Right atrium auricular region (tissue), 2 donors: ENCODE data around the gene CXCR6. TPM values are rescaled to one million over a fixed set of nuclear protein-coding genes. Genes with fewer than 3 reads are reported as not detected.

ENCODE experiments used
- DNase-seq: peaks from one replicate; pipeline ENCODE4 v3.0.0-alpha.2; 2019; ENCODE audit warnings: low spot score
- H3K27ac ChIP-seq, 2 donors: fragments of 200-600 bp; sonication (generic); 1 replicate in 1 of 2; 2 replicates in 1 of 2; pipeline ENCODE4 v1.5.1; 2016 to 2019
- H3K27me3 ChIP-seq, 2 donors: fragments of 200-600 bp; sonication (generic); one replicate each; pipeline versions ENCODE4 v1.5.1 to v1.6.0; 2017 to 2019
- H3K36me3 ChIP-seq: fragments of 200-600 bp; sonication (generic); one replicate; pipeline ENCODE4 v1.5.1; 2016
- H3K4me1 ChIP-seq, 2 donors: fragments of 200-600 bp; sonication (generic); one replicate each; pipeline versions ENCODE4 v1.5.1 to v1.6.0; 2017 to 2019
- H3K4me3 ChIP-seq, 2 donors: fragments of 200-600 bp; sonication (generic); 1 replicate in 1 of 2; 2 replicates in 1 of 2; pipeline ENCODE4 v1.5.1; 2017 to 2019; ENCODE audit warnings: mild to moderate bottlenecking in 1 of 2, moderate library complexity in 1 of 2
- H3K9me3 ChIP-seq, 2 donors: fragments of 200-600 bp; sonication (generic); one replicate each; pipeline ENCODE4 v1.5.1; 2019
- total RNA-seq, 2 donors: library from RNA; depleted of rRNA; stranded (reverse); fragments of >200 nt; gene quantifications; one replicate each; pipeline ENCODE4 v1.1.0, GENCODE V29; 2016
- TF ChIP-seq, protein P1 (sequence below), 2 donors: fragments of 200-600 bp; sonication (generic); IDR thresholded peaks; one replicate each; pipeline ENCODE4 v1.5.1; 2019; ENCODE audit warnings: antibody characterized with exemption in 2 of 2

CXCR6 gene
- total RNA-seq, 2 donors from 2014 or later, result 1.2 TPM; not detected in 1

DNA sequence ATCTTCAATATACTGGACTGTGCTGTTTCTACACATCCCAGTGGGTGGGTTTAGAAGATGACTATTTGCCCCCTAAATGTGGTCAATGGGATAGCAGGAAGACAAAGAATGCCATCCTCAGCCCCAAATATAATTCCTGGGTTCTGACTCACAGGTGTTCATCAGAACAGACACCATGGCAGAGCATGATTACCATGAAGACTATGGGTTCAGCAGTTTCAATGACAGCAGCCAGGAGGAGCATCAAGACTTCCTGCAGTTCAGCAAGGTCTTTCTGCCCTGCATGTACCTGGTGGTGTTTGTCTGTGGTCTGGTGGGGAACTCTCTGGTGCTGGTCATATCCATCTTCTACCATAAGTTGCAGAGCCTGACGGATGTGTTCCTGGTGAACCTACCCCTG lies 3.0 kb downstream of the CXCR6 start:
- Histone ChIP-seq H3K27ac (no peak overlapping the region), H3K4me3 (no peak overlapping the region), H3K36me3 (peaks cover 61% of the 10 kb centered on the region), H3K9me3 (no peaks in the 10 kb centered on the region), H3K4me1 (peaks cover 0 to 5% of the 10 kb centered on the region in 2 donors), H3K27me3 (no peaks in the 10 kb centered on the region)
- TF ChIP-seq, protein P1, sequence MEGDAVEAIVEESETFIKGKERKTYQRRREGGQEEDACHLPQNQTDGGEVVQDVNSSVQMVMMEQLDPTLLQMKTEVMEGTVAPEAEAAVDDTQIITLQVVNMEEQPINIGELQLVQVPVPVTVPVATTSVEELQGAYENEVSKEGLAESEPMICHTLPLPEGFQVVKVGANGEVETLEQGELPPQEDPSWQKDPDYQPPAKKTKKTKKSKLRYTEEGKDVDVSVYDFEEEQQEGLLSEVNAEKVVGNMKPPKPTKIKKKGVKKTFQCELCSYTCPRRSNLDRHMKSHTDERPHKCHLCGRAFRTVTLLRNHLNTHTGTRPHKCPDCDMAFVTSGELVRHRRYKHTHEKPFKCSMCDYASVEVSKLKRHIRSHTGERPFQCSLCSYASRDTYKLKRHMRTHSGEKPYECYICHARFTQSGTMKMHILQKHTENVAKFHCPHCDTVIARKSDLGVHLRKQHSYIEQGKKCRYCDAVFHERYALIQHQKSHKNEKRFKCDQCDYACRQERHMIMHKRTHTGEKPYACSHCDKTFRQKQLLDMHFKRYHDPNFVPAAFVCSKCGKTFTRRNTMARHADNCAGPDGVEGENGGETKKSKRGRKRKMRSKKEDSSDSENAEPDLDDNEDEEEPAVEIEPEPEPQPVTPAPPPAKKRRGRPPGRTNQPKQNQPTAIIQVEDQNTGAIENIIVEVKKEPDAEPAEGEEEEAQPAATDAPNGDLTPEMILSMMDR (IDR thresholded peaks at IDR 0.05), result no peak
- no peak for DNase-seq

GRCh38 chr3:45946875-45947274 lies 3.6 kb downstream of the CXCR6 start:
- H3K27ac ChIP-seq, result peak overlapping the region in 1 of 2 donors; percentile 62
- H3K4me1 ChIP-seq, result peaks cover 0 to 5% of the 10 kb centered on the region in 2 donors
- peaks cover 67% of the 10 kb centered on the region for H3K36me3 ChIP-seq
- TF ChIP-seq, protein P1 (IDR thresholded peaks at IDR 0.05), result no peak
- DNase-seq, result no peak
- H3K27me3 ChIP-seq, result no peaks in the 10 kb centered on the region
- H3K4me3 ChIP-seq, result no peak overlapping the region
- H3K9me3 ChIP-seq, result no peaks in the 10 kb centered on the region

DNA sequence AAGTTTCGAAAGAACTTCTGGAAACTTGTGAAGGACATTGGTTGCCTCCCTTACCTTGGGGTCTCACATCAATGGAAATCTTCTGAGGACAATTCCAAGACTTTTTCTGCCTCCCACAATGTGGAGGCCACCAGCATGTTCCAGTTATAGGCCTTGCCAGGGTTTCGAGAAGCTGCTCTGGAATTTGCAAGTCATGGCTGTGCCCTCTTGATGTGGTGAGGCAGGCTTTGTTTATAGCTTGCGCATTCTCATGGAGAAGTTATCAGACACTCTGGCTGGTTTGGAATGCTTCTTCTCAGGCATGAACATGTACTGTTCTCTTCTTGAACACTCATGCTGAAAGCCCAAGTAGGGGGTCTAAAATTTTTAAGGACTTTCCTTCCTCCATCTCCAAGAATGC lies 4.1 kb downstream of the CXCR6 start:
- Histone ChIP-seq H3K4me1 (peaks cover 0 to 4% of the 10 kb centered on the region in 2 donors), H3K36me3 (peaks cover 72% of the 10 kb centered on the region), H3K27ac (peak overlapping the region in 1 of 2 donors; percentile 62), H3K27me3 (no peaks in the 10 kb centered on the region), H3K9me3 (no peaks in the 10 kb centered on the region), H3K4me3 (no peak overlapping the region)
- TF ChIP-seq, protein P1 (IDR thresholded peaks at IDR 0.05), result no peak
- no peak for DNase-seq

DNA sequence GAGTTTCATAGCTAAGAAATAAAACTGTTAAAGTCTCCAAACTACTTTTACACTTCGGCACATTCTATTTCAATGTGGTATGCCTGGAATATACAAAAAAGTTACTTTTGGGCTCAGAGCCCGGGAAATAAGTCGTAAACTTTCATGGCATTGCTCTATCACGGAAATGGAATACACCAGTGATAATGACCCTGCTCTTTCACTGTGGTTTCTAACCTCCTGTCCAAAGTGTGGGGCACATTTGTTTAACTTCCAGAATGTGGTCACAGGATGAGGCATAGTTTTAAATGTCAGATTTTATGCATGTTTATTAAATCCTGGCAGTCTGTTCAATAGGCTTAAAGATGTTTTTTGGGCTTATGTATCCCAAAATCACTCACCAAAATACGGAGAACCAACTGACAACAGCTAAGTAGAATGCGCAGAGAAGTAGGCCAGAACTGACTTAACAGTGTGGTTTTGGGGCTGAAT lies 5.1 kb downstream of the CXCR6 start:
- TF ChIP-seq, protein P1 (IDR thresholded peaks at IDR 0.05), result no peak
- Histone ChIP-seq H3K27ac (peak overlapping the region in 1 of 2 donors; percentile 62), H3K27me3 (no peaks in the 10 kb centered on the region), H3K36me3 (peaks cover 81% of the 10 kb centered on the region), H3K4me1 (no peaks in the 10 kb centered on the region), H3K9me3 (no peaks in the 10 kb centered on the region), H3K4me3 (no peak overlapping the region)
- no peak for DNase-seq

DNA sequence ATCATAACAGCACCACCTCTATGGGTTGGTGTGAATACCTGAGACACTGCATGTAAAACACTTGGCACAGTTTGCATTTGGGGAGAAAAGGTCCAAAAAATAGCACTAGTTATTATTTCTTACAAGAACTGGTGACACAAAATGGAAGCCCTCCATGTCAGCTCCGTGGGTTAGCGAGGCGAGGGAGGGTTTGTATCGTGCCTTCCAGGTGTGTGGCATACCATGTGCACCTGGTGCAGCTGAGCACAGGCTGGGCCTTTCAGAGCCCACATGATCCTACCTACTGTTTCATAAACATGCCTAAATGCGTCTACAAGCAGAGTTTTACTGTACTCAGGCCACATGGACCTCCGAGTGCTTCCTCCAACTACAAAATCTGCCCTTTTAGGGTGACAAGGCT lies 5.6 kb downstream of the CXCR6 start:
- Histone ChIP-seq H3K9me3 (no peaks in the 10 kb centered on the region), H3K4me3 (no peak overlapping the region), H3K27ac (no peak overlapping the region), H3K27me3 (no peaks in the 10 kb centered on the region), H3K36me3 (peaks cover 87% of the 10 kb centered on the region), H3K4me1 (no peaks in the 10 kb centered on the region)
- no peak for DNase-seq
- TF ChIP-seq, protein P1 (IDR thresholded peaks at IDR 0.05), result no peak

DNA sequence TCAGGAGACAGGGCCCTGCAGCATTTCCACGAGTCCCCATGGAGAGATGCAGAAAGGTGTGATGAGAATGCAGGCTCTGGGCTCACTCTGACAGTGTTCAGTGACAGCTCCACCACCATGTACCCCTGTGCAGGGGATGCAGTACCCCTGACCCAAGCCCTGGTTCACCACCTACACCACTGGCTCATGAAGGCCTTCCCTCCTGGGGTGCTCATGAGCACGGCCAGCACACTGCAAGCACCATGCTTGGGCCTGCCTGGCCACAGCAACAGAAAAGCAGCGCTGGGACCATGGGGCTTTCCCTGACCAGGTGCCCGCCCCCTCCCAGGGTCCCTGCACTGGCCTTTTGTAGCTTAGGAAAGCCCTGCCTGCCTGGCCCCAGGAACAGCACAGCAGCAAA lies 6.2 kb downstream of the CXCR6 start:
- Histone ChIP-seq H3K4me3 (no peak overlapping the region), H3K27me3 (no peaks in the 10 kb centered on the region), H3K27ac (no peak overlapping the region), H3K36me3 (peaks cover 92% of the 10 kb centered on the region), H3K9me3 (no peaks in the 10 kb centered on the region), H3K4me1 (no peaks in the 10 kb centered on the region)
- no peak for DNase-seq
- TF ChIP-seq, protein P1 (IDR thresholded peaks at IDR 0.05), result no peak
